Smooth muscle cell of the brain vasculature (primary cell): ENCODE measurements around the gene DPM3.
A peak's percentile ranks its signal among the peaks of the same experiment; 100 is the strongest.
"Not testable (repeated sequence)": the region's sequence is repeated elsewhere in the genome, so short reads cannot be mapped to it uniquely, and the experiment has no call there.

Experiments
- DNase-seq: peaks from one replicate; pipeline ENCODE4 v3.0.0-alpha.2; 2012; ENCODE audit warnings: low read depth, low spot score

The DPM3 gene

DNA sequence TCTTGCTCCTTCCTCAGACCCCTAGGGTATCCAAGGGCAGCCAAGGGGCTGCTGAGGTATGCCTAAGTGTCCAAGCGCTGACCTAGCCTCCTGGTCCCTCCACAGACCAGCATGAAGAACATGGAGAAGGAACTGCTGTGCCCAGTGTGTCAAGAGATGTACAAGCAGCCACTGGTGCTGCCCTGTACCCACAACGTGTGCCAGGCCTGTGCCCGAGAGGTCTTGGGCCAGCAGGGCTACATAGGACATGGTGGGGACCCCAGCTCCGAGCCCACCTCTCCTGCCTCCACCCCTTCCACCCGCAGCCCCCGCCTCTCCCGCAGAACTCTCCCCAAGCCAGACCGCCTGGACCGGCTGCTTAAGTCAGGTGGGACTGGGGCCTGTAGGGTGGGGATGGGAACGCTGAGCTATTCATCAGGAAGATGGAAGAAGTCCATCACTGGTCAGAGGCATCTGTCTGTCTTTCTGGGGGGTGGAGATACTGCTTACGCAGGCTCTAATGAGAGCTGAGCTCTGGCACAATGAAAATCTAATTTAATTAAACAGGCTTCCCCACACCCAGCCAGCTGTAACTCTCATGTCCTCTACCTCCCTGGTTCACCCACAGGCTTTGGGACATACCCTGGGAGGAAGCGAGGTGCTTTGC, 35.1 kb upstream of the DPM3 start:
- no peak for DNase-seq

DNA sequence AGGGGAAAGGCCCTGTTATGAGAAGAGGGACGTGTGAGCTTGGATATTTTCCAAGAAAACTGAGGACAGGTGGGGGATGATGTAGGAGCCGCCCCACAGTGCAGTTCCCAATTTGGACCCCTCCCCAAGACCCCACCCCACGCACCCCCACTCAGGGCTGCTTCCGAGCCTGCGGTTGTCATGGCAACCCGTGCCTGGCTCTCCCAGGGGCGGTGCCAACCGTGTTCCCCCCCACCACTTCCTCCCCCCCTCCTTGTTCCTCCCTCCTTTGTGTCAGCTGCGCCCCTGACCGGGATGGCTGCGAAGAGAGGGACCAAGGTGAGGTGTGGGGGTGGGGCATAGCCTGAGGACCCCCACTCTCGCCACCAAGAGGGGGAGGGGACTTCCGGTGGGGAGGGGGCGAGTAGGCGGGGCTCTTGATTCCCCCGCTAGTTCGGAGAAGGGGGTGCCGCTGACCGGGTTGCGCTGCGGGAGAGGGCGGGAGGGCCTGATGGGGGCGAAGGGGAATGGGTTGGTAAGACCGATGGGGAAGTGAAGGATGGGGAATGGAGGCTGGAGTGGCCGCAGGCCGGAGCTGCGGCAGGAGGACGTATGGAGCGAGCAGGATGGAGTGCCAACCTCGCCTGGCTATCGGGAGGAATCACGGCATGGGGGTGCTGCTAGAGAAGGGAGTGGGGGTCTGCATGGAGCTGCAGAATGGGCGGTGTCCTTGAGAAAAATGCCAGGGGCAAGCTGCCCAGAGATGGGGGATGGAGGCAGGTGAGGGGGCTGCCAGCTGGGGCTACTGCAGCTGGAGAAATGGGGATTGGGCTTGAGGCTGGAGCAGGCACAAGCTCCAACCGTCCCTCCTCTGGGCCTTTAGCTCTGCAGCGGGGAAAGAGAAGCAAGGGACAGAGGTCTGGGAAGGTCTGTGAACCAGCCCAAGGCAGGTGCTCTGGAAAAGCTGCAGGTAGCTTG, 34.3 kb upstream of the DPM3 start:
- DNase-seq, result no peak

DNA sequence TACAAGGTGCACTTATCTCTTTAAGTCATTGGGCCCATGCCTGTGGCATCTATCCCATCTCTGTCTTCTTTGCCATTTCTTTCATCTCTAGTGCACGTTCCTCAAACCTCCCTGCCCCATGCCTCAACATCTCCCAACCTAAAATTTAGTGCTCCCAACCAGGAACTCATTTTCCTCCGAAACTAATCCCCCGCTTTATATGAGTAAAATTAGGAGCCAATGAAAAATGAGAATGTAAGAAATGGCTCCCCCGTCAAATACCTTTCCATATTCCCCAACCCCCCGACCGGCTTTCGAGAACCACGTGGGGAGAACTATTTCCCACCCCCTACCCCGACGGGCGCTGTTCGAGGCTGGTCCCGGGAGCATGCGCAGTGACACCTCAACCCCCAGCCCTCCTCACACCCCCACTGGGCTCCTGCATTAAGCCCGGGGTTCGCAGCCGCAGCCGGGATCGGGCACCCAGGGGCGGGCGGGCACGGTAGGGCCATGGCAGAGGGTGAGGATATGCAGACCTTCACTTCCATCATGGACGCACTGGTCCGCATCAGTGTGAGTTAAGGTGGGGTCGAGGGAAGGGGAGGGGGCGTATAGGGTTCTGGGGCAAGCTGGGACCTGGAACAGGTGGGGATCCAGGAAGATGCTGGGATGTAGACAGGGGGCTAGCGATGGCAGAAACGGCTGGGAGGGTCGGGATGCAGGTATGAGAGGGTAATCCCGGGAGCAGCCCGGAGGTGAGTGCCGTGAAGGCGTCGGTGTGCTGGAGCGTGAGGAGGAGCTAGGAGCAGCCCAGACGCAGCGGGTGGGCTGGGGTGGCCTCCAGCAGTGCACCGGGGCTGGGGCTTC, 33.4 kb upstream of the DPM3 start, which contains the start of gene TRIM46:
Gene TRIM46, plus strand, starts transcription at position 372 of the 846 bp plus-strand sequence. Its CDS starts 118 bp downstream, at position 490.
- DNase-seq, result no peak

DNA sequence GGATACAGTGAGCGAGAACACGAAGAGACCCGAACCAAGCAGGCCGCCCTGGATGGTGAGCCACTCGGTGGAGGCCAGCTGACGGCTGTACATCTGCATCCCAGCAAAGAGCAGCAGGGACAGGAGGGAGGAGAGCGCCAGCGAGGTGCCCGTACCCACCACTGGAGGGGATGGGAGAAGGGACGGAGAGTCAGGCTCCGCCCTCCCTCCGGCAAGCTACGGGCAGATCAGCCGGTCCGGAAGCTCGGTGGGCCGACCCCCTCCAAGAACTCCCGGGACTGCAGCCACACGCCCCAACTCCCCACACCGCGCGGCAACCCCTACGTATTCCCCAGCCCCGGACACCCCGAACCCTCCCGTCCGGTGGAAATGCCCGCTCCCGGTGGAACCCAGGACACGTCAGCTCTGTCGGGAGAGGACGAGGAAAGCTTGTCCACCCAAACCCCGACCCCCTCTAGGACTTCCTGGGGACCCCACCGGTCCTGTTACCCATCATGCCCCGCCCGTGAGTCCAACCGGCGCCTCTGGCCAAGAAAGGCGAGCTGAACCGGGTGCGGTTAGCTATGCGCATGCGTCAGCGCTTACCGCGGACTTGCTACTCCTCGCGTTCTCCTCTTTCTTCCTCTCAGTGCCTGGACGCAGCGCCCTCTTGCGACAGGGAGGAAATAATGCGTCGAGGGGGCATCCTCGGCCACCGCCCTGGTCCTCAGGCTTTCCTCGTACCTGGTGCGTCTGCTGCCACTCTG, 32.6 kb upstream of the DPM3 start, which contains the start of gene KRTCAP2:
Gene KRTCAP2, minus strand, starts transcription at position 573 of the 746 bp plus-strand sequence. Its CDS starts 80 bp downstream, at position 493.
- DNase-seq, result peak; percentile 85

DNA sequence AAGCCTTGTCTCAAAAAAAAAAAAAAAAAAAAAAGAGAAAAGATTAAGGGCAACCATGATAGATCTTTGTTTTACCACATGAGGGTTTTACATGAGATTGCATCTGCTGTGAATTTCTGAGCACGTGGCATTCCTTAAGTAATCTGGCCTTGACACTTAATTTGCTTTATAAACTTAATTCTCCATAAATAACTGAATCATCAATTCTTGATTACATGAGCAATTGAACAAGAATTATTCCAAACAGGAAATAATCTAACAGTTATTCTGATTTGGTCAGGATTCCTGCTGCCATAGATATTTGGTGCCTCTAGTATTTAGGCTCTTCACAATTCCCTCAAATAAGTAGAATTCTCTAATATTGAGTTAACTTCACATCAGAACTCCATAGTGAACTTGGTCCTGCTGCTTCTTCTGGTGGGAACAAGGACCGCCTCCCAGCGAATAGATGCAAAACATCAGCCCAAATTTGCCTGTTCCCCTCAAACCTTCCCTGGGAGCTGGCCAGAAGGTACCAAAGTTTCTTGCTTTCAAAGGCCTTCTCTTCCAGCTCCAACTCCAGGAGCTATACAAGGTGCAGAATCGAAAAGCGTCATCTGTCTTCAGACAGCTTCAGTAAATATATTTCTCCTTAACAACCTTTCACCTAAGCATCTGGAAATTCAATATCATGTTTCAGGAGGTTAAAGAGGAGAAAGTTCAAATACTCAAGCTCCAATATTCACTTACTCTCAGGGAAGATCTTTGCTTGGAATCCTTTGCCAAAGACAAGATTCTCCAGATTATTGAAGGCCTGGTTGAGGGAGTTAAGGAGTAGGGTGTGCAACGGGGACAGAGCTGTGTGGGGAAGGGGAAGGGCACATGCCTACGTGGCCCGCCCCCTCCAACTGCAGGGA, 31.8 kb upstream of the DPM3 start:
- no peak for DNase-seq

DNA sequence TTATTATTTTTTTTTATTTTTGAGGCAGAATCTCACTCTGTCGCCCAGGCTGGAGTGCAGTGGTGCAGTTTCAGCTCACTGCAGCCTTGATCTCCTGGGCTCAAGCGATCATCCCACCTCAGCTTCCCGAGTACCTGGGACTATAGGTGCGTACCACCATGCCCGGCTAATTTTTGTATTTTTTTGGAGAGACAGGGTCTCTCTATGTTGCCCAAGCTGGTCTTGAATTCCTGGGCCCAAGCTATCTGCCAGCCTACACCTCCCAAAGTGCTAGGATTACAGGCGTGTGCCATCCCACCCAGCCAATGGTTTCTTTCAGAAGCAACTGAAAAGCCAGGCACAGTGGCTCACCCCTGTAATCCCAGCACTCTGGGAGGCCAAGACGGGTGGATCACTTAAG, 30.5 kb upstream of the DPM3 start:
- no peak for DNase-seq

DNA sequence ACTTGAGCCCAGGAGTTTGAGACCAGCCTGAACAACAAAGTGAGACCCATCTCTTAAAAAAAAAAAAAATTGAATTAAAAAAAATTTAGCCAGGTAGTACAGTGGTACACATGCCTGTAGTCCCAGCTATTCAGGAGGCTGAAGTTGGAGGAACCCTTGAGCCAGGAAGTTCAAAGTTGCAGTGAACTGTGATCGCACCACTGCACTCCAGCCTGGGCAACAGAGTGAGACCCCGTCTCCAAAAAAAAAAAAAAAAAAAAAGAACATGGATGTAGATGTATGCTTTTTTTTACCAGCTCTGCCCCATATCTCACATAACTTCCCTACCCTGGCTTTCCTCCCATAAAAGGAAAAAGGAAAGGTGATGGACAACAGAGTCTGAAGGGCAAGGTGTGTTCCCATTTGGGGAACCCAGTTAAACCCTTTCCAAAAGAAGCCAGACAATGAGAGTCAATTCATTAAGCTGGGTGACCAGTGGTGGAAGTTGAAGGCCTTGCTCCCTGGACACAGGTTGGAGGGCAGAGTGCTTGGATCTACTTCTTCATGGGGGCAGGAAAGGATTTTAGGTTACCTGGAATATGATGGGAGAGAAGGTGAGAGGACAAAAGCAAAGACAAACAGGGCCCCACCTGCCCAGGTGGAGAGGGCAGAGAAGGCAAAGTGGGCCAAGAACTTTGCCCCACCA, 29.9 kb upstream of the DPM3 start:
- no peak for DNase-seq

DNA sequence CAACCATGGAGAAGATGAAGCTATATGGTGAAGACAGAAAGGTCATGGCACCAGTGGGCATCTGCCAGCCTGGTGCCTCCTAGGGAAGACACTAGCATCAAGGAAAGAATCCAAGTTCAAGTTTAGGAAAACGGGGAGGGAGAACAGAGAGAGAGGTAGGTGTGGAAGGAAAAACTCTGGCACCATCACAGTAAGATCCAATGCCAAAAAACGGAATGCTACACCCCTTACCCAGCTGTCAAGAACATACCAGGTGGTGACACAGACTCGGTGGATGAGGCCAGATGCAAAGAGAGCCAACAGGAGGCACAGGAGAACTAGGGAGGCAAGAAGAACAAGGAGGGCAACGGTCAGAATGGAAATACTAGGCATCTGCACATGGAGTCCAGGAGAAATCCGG, 29.2 kb upstream of the DPM3 start:
- no peak for DNase-seq

DNA sequence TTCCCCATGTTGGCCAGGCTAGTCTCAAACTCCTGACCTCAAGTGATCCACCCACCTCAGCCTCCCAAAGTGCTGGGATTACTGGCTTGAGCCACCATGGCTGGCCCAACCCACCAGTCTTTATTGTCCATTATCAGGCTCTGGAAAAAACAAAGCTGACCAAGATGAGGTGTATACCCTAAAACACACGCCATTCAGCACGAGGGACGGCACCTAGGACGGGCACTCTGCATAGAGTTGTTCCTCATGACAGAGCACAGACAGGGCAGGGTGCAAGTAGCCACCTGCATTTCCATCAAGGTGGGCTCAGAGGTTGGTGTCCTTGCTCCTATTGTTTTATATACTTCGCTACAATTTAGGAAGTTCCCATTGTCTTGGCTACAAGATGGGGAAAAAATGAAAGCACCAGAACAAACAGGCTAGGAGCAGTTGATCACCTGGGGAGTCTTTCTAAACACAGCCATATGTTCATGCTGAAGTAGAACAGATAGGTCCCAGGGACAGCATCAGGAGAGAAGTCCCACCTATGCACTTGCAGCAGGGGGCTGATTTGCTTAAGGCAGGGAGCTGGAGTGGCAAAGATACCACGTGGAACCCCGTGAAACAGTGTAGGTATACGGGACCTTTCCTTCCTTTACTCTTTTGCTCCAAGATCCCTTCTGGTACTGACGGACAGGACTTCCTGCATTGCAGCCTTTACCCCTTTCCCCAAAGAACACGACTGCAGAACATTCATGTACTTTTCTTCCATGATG, 28.3 kb upstream of the DPM3 start:
- no peak for DNase-seq

DNA sequence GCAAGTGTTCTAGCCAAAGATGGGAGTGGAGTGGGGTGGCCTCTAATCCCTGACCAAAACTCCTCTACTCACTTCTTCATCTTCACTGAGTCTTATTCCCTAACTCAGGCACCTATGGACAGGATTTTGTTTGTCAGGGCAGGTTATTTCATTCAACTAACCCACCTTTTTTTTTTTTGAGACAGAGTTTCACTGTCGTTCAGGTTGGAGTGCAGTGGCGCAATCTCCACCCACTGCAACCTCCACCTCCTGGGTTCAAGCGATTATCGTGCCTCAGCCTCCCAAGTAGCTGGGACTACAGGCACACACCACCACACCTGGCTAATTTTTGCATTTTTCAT, 27.7 kb upstream of the DPM3 start:
- not testable (repeated sequence) for DNase-seq

DNA sequence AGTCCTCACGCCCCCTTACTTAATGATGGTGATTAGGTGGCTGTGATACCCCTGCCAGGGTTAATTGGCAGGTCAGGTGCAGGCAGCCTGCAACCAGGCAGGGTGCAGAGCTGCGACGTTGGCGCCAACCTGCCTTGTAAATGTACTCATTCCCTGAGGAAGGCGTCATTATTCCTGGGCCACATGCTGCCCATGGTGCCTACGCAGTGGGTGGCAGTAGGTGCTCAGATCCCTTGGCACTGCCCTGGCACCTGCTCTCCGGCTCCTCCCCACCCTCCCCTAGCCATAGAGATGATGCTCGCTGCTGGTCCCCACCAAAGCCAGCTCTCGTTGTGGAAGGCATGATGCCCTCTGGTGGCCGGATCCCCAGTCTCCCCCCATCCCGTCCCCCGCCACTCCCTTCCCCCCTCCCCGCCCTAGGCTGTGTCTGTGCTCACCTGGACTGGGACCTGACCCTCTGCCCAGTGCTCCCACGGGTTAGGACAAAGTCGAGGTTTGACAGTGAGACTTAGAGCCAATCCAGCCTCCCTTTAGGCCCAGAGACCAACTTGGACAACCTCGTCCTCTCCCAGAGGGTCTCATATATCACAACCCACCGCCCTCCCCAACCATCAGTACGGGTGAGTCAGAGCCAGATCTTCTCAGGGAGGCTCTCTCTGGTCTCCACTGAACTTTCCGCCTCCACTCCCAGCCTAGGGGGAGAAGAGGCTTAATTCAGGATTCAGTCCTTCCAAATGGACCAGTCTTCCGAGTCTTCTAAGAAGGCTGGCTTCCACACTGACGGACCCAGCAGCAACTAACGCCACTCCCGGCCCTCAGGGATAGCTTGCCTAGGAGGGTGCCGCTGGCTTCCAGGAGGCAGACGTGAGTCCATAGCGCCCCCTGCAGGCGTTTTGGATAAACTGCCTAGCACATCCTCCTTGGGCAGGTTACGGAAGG, 27.1 kb upstream of the DPM3 start:
- peak; percentile 59 for DNase-seq

DNA sequence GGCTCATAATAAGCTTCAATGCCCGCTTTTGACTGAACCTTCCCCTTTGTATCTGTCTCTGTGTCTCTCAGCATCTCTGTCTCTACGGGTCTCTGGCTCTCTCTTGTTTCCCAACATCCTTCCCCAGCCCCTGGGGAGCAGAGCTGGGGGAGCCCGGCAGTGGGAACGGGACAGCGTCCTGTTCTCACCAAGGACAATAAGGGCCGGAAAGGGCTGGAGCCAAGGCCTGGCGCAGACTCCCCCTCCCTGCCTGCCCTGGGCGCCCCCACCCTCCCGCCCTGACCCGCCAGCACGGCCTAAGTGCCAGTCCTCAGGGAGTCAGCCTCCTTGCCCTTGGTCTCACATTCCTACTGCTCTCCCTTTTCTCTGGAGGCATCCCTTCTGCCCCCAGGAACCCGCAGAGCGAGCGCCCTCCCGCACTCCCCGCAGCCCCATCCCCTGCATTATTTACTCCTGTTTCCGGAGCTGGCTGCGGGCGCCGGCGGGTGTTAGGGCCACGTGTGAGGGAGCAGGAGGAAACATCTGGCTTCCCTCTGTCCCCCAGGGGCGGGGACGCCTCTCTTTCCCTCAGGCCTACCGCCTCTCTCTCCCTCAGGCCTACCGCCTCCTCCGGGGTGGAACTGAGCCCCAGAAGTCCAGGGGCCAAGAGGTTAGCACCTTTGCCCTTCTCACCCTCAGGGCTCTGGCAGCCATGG, 26.3 kb upstream of the DPM3 start:
- DNase-seq, result no peak

DNA sequence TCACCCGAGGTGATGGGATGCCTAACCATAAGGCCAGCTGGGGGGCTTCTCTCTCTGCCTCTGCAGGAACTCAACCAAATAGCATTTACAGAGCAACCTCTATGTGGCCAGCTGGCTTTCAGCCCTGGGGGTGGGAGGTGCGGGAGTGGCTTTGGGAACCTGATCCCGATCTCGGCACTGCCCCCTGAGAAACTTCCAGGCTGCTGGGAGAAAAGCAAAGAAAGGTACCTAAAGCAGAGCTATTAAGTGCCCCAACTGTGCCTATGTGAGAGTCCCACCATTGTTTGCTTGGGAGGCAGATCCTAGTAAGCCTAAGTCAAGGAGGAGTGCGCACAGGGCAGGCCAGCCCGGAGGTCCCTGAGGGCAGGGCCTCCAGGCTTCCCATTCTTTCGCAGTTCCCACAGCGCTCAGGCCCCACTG, 25.7 kb upstream of the DPM3 start:
- DNase-seq, result no peak

DNA sequence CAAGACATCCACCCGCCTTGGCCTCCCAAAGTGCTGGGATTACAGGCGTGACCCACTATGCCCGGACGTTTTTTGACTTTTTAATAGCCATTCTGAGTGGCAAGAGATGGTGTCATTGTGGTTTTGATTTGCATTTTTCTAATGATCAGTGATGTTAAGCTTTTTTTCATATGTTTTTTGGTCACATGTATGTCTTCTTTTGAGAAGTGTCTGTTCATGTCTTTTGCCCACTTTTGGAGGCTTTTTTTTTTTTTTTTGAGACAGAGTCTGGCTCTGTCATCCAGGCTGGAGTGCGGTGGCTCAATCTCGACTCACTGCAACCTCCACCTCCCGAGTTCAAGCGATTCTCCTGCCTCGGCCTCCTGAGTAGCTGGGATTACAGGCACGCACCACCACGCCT, 24.3 kb upstream of the DPM3 start:
- not testable (repeated sequence) for DNase-seq

DNA sequence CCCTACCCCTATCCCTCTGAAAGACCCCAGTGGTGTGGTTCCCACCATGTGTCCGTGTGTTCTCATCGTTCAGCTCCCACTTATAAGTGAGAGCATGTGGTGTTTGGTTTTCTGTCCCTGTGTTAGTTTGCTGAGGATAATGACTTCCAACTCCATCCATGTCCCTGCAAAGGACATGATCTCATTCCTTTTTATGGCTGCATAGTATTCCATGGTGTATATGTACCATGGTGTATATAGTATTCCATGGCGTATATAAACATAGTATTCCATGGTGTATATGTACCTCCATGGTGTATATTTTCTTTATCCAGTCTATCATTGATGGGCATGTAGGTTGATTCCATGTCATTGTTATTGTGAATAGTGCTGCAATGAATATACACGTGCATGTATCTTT, 23.5 kb upstream of the DPM3 start:
- DNase-seq, result not testable (repeated sequence)

DNA sequence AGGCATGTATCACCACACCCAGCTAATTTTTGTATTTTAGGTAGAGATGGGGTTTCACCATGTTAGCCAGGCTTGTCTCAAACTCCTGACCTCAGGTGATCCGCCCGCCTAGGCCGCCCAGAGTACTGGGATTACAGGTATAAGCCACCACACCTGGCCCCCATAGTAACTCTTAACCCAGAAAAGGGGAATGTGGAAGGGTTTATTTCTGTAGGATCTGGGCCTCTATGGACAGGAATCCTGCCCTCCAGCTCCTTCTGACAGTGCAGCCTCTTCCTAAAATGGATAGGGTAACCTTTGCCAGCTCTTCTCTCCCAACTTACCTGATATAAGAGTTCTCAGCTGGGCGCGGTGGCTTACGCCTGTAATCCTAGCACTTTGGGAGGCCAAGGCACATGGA, 22.3 kb upstream of the DPM3 start:
- not testable (repeated sequence) for DNase-seq

DNA sequence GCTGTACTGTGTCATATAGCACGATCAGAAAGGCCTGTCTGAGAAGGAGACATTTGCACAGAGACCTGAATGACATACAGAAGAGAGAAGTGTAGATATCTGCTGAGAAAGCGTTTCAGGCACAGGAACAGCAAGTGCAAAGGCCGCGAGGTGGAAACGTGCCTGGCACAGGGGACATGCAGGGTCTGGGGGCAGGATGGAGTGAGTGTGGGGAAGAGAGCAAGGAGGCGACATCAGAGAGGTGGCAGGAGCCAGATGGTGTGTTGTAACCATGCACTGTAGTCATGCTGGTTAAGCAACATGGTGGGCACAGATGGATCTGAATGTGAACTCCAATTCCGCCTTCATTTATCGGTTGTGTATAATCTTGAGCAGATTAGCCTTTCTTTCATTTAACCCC, 19.8 kb upstream of the DPM3 start:
- no peak for DNase-seq
